Fibroblast of the aortic adventitia (primary cell): ENCODE measurements around the gene MPO. TPM values are rescaled to one million over a fixed set of nuclear protein-coding genes. Genes with fewer than 3 reads are reported as not detected.

Source experiments
- DNase-seq: peaks from one replicate; pipeline ENCODE4 v3.0.0-alpha.2; 2010; ENCODE audit warnings: low read depth
- H3K4me3 ChIP-seq: 2 replicates; pipeline ENCODE4 v1.5.1; 2011; ENCODE audit warnings: low read depth, mild to moderate bottlenecking, control low read depth, low read length, moderate library complexity
- total RNA-seq: library from RNA; depleted of rRNA; stranded (reverse); fragments of >200 nt; gene quantifications from 2 replicates; pipeline ENCODE4 v1.2.3, GENCODE V29; 2012; ENCODE audit warnings: low replicate concordance
- TF ChIP-seq, protein P1 (sequence below): IDR thresholded peaks from 2 replicates; pipeline ENCODE4 v1.5.1; 2011; ENCODE audit warnings: mild to moderate bottlenecking, low read length, control low read depth, inconsistent platforms; ENCODE audit not compliant: insufficient read depth

The MPO gene
- total RNA-seq, 1 donor, result 0.09 TPM

DNA sequence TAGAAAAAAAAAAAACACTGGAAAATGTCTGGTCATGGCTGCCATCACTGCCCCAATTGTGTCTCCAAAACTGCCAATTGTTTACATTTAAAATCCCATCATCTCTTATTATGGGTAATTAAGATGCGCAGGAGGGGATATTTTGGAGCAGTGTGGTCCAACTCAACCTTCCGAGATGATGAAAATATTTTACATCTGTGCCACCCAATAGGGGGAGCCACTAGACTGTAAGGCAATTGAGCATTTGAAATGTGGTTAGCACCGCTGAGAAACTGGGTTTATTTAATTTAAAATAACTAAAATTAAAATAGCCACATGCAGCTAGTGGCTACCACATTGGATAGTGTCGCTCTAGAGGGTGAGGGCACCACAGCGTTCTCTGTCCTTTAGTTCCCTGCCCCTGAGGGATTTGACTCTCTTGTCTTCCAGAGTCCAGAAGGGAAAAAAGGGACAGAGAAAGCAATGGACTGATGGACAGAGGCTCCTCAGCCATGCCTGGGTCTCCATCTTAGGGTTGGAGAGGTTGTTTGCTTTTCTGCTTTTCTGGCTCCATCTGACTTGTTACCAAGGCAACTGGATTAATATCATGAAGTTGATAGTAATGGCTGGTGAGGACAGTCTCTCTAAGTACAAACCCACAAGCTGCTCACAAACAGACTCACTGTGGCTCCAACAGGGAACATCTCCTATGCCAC is 3.5 kb downstream of the MPO start:
- TF ChIP-seq, protein P1, sequence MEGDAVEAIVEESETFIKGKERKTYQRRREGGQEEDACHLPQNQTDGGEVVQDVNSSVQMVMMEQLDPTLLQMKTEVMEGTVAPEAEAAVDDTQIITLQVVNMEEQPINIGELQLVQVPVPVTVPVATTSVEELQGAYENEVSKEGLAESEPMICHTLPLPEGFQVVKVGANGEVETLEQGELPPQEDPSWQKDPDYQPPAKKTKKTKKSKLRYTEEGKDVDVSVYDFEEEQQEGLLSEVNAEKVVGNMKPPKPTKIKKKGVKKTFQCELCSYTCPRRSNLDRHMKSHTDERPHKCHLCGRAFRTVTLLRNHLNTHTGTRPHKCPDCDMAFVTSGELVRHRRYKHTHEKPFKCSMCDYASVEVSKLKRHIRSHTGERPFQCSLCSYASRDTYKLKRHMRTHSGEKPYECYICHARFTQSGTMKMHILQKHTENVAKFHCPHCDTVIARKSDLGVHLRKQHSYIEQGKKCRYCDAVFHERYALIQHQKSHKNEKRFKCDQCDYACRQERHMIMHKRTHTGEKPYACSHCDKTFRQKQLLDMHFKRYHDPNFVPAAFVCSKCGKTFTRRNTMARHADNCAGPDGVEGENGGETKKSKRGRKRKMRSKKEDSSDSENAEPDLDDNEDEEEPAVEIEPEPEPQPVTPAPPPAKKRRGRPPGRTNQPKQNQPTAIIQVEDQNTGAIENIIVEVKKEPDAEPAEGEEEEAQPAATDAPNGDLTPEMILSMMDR, result peak; percentile 39
- peak; percentile 17 for DNase-seq
- no peak overlapping the region for H3K4me3 ChIP-seq

DNA sequence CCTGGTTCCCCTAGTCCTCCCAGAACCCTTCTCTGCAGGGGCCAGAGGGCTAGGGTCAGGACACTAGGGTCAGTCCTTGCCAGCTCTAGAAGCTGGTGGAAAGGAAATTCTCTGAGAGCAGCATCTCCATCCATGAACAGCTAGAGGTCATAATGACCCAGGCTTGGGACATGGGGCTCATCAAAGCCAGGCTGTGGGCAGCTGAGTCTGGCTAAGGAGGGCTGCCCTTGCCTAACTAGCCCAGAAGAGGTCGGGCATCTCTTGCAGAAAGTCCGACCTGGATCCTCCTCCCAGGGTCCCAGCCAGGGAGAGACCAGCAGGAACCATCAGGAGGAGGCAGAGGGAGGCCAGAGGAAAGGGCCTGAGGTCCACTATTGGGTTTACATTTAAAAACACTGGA is 4.3 kb downstream of the MPO start:
- H3K4me3 ChIP-seq, result no peak overlapping the region
- TF ChIP-seq, protein P1, result no peak
- DNase-seq, result no peak

DNA sequence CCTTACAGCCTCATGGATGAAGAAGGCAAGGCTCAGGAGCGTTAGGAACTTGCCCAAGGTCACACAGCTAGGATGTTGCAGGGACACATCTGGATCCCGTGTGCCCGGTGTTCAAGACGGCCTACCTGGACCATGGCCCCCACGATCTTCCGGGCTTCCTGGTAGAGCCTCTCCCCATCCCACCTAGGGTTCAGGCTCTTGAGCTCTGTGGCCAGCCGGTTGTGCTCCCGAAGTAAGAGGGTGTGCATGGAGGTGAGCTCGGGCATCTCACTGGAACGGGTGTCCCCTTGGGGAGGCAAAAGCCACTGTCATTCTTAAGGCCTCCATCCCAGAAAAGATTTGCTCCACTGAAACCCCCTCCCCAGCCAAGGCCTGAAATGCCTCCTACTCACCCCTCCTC is 5.3 kb downstream of the MPO start:
- DNase-seq, result no peak

DNA sequence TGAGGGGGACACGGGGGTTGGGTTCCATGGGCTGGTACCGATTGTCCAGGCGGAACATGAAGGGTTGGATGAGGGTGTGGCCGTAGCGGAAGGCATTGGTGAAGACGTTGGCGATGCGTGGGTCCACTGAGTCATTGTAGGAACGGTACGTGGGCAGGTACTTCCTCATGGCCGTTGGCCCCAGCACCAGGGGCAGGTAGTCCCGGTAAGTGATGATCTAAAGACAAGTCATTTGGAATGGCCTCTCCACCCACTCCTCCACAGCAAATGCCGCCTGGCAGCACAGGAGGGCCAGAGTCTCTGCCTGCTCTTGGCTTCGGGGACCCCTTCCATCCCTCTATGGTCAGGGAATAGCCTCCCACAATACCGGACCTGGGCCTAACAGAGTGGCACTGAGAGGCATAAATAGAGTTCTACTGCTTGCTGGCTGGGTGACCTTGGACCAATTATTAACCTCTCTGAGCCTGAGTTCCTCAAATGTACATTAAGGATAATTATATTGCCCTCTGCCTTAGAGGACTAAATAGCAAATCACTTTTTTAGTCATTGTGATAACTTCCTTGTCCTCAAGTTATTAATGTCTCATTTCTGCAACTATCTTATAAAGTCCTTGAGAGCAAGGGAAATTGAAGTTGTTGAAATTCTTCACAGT is 7.2 kb downstream of the MPO start:
- TF ChIP-seq, protein P1, result no peak
- H3K4me3 ChIP-seq, result no peak overlapping the region
- no peak for DNase-seq

More for the DNA sequence above, 5.3 kb downstream of the MPO start:
- TF ChIP-seq, protein P1, result no peak
- no peak overlapping the region for H3K4me3 ChIP-seq

DNA sequence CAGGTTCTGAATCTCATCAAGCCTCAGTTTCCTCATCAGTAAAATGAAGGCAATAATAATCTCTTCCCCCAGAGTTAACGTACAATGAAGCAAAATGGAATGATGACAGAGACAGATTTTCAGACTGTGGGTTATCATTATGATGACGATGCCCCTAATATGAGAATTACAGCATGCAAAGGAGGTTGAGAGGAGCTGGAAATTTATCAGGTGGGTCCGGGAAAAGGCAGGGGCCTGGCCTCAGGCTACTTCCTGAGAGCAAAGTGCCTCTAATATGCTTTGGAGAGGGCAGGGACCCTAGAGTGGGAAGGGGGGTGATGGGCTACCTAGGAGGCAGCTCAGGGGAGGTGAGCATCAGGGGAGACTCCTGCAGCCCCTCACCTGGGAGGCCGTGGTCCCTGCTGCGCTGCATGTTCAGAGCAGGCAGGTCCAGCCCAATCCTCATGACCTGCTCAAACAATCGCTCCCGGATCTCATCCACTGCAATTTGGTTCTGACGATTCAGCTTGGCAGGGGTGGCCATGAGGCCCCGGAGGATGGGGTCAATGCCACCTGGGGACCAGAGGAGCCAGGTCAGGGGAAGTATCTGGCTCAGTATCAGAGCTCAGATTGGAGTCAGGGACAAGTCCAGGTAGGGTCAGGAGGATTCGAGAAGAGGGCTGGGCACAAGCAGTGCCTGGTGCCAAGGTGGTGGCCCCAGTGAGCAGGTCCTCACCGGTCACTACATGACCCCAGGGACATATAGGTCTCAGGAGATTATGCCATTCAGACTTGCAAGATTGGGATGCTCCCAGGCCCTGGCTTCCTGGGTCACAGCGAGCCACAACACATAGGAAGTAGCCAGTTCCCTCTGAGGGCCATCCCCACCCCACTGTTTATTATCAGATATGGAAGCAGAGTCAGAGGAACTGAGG is 8.1 kb downstream of the MPO start:
- TF ChIP-seq, protein P1, result no peak
- no peak for DNase-seq
- no peak overlapping the region for H3K4me3 ChIP-seq

DNA sequence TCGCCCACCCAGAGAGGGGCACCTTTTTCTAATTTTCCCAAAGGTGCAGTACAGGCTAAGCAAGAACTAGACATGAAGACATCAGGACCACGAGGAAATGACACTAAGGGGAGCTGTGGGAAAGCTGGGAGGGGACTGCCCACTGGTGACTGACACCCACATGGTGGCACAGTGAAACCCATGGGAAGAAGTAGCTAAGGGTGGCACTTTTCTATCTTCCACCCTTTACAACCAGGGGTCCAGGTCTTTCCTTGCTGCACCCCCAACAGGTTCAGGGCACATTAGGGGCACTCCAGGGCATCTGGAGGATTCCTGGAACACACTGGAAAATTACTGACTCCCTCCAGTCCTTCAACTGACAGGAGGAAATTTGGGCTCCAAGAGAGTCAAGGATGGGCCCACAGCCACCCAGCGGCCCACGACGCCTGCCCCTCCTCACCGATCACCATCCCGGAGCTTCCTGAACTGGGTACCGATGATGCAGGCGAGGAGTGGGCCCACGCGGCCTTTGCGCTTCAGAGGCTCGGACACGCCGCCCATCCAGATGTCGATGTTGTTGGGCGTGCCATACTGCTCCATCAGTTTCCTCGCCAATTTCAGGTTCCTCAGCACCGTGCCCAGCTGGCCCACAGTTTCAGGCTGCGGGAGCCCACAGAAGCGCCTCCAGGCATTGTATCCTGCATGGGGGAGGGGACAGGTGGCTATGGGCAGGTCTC is 9.4 kb downstream of the MPO start:
- H3K4me3 ChIP-seq, result no peak overlapping the region
- TF ChIP-seq, protein P1, result no peak
- DNase-seq, result no peak
